Measurements from ENCODE around the gene ZFPL1.
"Not testable (repeated sequence)": the region's sequence is repeated elsewhere in the genome, so short reads cannot be mapped to it uniquely, and the experiment has no call there.

The ZFPL1 gene

GRCh38 chr11:65113361-65113756, 29.3 kb downstream of the ZFPL1 start:
- no peak for DNase-seq

DNA sequence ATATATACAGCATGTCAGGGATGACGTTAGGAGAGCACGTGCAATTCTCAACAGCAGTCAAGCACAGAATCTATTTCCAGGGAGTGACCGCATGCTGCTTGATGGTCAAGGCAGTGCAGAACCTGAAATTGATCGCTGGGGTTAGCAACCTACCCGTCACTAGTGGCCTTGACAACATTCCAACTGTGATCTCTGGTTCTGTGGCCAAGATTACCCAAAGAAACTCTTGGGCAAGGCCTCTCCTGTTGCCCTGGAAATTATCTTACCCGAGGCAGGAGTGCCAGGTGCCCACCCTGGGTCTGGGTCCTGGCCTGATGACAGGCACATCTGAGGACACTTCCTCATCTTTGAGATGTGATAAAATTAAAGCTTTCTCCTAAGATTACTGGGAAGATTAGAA, 29.8 kb downstream of the ZFPL1 start:
- DNase-seq, result no peak

DNA sequence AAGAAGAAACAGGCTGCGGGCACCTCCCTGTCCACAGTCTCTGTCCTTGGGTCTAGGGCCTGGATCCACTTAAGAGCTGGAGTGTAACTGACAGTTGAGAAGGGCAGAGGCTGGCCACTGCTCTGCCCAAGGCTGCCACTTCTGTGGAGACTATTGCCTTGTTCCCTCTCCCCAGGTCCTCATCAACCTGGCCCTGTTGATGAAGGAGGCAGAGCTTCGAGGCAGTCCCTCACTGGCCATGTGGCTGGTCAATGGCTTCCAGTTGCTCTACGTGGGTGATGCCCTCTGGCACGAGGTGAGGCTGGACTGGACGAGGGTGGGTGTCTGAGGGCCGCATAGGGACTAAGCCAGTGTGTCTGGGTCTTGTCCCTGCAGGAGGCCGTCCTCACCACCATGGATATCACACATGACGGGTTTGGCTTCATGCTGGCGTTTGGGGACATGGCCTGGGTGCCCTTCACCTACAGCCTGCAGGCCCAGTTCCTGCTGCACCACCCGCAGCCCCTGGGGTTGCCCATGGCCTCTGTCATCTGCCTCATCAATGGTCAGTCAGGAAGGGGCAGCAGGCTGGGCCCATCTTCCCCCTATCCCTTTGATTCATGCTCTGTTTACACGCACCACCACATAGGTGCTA, 30.6 kb downstream of the ZFPL1 start:
- no peak for DNase-seq

DNA sequence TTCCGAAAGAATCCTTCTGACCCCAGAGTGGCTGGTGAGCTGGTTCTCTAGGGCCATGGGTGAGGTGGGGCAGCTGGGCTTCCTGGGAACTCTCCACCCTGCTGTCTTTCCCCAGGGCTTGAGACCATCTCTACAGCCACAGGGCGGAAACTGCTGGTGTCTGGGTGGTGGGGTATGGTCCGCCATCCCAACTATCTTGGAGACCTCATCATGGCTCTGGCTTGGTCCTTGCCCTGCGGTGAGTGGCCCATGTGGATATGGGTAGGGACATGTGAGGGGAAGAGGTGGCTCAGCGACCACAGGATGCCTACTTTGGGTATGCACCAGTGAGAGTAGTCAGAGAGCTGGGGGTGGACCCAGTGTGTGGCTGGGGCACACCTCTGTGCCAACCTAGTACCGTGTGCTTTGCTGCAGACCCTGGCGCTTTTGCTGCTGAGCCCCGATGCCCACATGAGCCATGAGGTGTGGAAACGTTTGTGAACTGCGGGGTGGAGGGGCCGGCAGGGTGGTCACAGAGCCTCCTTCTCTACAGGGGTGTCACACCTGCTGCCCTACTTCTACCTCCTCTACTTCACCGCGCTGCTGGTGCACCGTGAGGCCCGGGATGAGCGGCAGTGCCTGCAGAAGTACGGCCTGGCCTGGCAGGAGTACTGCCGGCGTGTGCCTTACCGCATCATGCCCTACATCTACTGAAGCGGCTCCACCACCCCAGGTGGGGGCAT, 31.5 kb downstream of the ZFPL1 start:
- DNase-seq, result no peak

DNA sequence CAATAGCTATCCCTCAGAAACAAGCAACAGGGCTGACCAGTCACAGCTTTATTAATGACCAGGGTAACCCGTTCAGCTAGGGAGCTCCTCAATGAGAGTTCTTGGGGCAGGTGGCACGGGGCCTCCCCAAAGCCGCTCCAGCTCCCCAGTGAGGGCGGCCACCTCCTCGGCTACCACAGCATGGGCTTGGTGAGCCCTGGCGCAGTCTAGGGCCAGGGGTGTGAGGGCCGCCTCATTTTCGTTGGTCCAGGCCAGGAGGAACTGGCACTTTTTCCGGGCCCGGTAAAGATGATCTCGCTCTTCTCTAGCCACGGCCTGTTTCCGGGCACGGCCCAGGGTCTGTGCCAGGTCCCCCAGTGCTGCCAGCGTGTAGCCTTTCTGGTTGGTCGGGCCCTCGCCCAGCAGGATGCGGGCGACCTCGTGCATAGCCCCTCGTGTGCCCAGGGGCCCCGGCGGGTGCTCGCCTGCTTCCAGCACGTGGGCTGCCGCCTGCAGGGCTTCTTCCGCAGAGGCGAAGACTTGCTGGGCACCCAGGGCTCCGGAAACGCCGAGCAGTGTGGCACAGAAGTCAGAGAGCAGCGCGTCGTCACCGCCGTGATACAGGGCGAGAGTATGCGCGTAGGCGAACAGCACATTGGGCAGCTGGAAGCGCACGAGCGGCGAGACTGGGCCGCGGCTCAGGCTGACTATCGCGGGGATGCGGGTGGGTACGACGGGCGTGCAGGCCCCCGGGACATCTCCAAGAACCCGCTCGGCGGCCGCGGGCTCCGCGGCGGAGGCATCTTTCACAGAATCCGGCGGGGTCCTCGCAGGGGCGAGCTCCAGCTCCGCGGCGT, 32.6 kb downstream of the ZFPL1 start:
- peak in 10 of 56 donors; percentile 20 to 55 (median 42) for DNase-seq

DNA sequence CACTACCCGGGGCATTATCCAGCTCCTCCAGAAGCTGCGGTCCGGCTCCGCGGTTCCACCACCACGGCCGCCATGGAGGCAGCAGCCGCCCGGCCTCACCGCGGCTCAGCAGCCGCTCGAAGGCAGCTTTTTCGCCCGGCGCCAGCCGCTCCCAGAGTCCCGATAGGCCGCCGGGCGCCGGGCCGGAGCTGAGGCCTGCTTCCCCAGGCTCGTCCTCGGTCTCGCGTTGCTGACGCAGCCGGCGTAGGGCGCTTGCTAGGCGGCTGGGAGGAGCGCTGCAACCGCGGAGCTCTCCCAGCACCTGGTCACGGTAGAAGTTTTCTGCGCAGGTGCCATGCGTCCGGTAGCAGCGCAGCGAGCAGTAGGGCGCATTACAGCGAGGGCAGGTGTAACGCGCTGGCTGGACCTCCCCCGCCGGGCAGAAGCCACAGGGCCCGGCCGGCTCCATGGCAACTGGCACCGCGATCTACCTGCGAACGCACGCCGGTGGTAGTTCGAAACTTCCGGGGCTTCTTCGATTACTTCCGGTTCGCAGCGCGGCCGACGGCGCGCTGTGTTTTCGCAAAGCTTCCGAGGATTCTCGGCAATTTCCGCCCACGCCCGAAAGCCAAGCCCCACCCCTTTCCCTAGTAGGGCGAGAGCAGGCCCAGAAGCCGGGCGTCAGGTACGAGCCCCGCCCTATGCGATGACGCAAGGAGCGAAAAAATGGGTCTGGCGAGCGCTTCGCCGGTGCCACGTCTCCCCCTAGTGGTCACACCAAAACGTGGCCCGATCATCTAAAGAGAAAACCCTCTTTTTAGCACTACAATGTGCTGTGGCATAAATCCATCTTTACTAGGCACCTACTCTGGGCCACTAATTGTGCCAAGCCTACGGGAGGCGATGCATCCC, 33.4 kb downstream of the ZFPL1 start, which contains the start of gene ZNHIT2:
Gene ZNHIT2 (minus strand): TSS at position 496 of the 891 bp plus-strand sequence. CDS start 48 bp downstream, at position 448.
- peak; percentile 53 to 100 (median 98) for DNase-seq

DNA sequence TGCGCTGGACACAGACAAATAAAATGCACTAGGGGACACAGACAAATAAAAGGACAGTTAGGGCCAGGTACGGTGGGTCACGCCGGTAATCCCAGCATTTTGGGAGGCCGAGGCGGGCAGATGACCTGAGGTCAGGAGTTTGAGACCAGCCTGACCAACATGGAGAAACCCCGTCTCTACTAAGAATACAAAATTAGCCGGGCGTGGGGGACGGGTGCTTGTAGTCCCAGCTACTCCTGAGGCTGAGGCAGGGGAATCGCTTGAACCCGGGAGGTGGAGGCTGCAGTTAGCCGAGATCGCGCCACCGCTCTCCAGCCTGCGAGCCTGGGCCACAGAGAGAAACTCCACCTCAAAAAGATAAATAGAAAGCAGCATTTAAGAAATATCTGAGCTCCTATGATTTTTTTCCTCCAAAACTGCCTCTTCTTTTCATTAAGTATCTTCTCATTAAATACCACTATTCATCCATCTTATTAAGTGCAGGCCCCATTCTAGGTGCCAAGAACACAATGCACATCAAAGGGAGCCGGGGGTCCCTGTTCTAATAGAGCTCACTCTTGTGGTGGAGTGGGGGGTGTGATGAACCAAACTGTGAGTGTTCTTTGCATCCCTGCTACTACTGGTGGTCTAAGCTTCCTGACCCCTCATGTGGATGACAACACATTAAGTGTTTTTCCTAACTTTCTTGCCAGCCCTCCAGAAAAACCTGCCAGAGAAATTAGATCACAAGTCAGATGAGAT, 34.2 kb downstream of the ZFPL1 start:
- DNase-seq, result no peak

DNA sequence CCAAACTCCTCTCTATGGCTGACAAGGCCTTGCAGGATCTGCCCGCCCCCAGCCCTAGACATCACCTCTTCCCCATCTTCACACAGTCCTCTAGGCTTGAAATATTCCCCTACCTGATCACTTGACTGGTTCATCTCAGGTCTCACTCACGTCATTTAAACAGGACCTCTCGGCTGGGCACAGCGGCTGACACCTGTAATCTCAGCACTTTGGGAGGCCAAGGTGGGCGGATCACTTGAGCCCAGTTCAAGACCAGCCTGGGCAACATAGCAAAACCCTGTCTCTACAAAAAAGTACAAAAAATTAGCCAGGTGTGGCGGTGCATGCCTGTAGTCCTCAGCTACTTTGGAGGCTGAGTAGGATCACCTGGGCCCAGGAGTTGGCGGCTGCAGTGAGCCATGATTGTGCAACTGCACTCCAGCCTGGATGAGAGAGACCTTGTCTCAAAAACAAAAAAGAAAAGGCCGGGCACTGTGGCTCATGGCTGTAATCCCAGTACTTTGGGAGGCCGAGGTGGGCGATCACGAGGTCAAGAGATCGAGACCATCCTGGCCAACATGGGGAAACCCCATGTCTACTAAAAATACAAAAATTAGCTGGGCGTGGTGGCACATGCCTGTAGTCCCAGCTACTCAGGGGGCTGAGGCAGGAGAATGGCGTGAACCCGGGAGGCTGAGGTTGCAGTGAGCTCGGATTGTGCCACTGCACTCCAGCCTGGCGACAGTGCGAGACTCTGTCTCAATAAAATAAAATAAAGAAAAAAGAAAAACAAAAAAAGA, 35.1 kb downstream of the ZFPL1 start:
- not testable (repeated sequence) for DNase-seq

GRCh38 chr11:65119670-65119995, 35.6 kb downstream of the ZFPL1 start:
- no peak for DNase-seq

DNA sequence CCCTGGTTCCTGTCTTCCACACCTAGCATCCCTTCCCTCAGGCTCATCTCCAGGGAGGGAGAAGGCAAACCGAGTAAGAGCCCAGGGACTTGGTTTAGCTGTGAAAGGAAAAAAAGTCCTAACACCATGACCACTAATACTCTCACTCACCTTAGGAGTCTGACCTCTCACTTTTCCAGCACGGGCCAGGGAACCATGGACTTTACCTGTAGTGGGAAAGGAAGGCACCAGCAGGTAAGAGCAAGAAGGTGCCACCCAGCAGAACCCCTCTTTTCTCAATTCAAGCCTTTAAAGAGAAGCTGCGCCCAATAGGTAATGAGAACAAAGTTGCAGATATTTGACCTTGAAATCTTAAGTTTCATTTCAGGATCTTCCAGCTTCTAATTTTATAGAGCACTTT, 36.8 kb downstream of the ZFPL1 start:
- DNase-seq, result no peak

GRCh38 chr11:65121447-65121864, 37.4 kb downstream of the ZFPL1 start:
- no peak for DNase-seq

DNA sequence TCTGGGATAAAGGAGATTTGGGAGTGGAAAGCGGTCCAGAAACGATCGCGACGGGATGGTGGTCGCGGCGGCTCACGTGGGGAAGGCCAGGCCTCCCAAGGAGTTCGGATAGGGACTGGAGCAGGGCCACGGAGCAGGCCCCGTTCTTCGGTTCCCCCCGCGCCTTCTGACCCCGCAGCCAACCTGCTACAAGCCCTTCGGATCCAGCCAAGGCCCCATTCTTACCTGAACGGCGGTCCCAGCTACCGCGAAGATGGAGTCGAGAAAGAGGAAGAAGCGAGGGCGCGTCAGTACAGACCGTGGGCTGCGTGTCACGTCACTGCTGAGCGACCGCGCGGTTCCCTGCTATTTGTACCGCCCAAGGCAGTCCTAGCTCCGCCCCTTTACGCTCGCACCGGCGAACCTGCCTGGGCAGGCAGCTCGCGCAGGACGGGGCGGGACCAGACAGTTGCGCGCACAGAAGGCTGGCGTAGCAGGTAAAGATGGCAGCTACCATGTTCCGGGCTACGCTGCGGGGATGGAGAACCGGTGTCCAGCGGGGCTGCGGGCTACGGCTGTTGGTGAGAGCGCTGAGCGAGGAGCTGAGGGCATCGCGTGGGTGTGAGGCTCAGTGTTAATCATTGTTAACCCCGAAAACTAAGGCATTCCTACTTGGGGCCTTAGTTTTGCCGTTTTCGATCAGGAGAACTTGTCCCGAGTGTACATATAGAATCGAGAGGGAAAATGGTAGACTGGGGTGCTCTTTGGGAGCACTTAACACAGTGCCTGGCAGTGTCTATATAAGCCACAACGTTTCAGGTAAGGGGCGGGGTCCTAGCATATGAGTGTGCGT, 38.1 kb downstream of the ZFPL1 start, which contains the start of the genes FAU and MRPL49:
Gene FAU (minus strand): TSS at position 270 of the 832 bp plus-strand sequence. CDS start 321 bp downstream, outside the sequence.
Gene MRPL49 (plus strand): TSS at position 457 of the 832 bp plus-strand sequence. CDS start 26 bp downstream, at position 483.
- DNase-seq, result peak; percentile 63 to 98 (median 91)

DNA sequence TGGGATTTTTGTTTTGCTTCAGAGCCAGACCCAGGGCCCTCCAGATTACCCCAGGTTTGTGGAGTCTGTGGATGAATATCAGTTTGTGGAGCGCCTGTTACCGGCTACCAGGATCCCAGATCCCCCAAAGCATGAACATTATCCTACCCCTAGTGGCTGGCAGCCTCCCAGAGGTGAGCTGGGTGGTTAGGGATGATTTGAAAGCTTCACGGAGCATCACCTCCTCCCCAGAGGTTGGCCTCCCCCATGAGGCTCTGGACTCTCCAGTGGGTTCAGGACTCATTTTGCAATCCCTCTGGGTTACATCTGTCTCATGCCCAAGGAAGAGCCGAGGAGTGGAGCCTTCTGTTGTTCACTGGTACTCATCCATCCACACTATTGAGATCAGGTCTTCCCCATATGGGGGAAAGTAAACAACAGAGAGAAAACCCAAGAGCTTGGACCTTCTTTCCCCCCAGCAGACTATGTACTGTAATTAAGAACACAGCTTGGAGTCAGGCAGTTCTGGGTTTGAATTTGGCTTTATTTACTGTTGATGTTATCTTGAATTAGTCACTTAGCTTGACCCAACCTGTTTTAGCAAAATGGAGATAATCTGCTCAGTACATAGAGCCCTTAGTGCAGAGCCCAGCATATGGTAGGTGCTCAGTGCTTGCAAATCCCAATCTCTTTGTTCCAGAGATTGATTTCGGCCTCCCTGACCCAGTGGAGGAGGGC, 40.6 kb downstream of the ZFPL1 start:
- DNase-seq, result no peak

DNA sequence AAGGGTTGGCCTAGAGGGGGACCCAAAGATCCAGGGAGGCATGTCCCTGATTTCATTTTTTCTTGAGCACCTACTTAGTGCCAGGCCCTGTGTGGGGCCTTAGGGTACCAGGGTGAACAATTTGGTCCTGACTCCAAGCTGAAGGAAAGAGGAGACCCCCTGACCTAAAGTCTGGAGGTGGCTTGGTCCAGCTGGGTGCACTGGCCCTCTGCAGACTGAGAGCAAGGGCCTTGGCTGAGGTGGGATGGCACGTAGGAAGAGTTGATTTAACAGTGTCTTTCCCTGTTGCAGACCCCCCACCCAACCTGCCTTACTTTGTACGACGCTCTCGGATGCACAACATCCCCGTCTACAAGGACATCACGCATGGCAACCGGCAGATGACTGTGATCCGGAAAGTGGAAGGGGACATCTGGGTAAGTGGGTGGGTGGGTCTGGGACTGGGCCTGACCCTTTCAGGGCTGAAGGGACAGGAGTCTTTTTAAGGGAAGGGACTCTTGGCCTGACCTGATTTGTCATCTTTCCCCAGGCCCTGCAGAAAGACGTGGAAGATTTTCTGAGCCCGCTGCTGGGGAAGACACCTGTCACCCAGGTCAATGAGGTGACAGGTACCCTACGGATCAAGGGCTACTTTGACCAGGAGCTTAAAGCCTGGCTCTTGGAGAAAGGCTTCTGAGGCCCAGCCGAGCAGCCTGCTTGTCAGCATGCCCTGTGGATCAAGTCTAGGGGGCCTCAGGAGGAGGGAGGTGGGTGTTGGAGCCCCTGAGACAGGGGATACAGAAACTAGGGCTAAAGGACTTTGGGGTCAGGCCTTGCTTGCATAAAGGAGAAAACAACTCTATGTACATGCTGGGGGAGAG, 41.4 kb downstream of the ZFPL1 start:
- no peak for DNase-seq

GRCh38 chr11:65126624-65127274, 42.7 kb downstream of the ZFPL1 start:
- DNase-seq, result no peak

Measured in amygdala (tissue), 56 donors.